Inflammatory macrophage treated with lipopolysaccharide for 4 hours (primary cell): ENCODE data around the gene GCNA.
"Not testable (repeated sequence)": the region's sequence is repeated elsewhere in the genome, so short reads cannot be mapped to it uniquely, and the experiment has no call there.

Source experiments
- DNase-seq: peaks from one replicate; pipeline ENCODE4 v3.0.0-alpha.2; 2020

GCNA gene

GRCh38 chrX:71563921-71564320 lies 14.3 kb upstream of the GCNA start:
- DNase-seq: no peak

- no peak for DNase-seq
Measured at GRCh38 chrX:71565474-71566041, 12.7 kb upstream of the GCNA start.

GRCh38 chrX:71571390-71571789 lies 6.8 kb upstream of the GCNA start:
- DNase-seq: not testable (repeated sequence)

GRCh38 chrX:71573590-71573989 lies 4.6 kb upstream of the GCNA start:
- DNase-seq: no peak

GRCh38 chrX:71577682-71578081 lies 555 bp upstream of the GCNA start:
- no peak for DNase-seq

GRCh38 chrX:71579136-71579989 lies 1.1 kb downstream of the GCNA start:
- no peak for DNase-seq

GRCh38 chrX:71579990-71580380 lies 1.7 kb downstream of the GCNA start:
- no peak for DNase-seq

- DNase-seq: no peak
Measured at GRCh38 chrX:71581210-71581609, 3.0 kb downstream of the GCNA start.

- no peak for DNase-seq
Measured at GRCh38 chrX:71586929-71587328, 8.7 kb downstream of the GCNA start.

- DNase-seq: not testable (repeated sequence)
Measured at GRCh38 chrX:71593210-71593609, 15.0 kb downstream of the GCNA start.

- no peak for DNase-seq
Measured at GRCh38 chrX:71599965-71600364, 21.7 kb downstream of the GCNA start.

GRCh38 chrX:71603618-71604017 lies 25.4 kb downstream of the GCNA start:
- DNase-seq: no peak

- DNase-seq: no peak
Measured at GRCh38 chrX:71604141-71604540, 25.9 kb downstream of the GCNA start.

GRCh38 chrX:71604796-71605568 lies 26.7 kb downstream of the GCNA start:
- no peak for DNase-seq

- no peak for DNase-seq
Measured at GRCh38 chrX:71606536-71607216, 28.4 kb downstream of the GCNA start.

GRCh38 chrX:71607488-71607887 lies 29.3 kb downstream of the GCNA start:
- no peak for DNase-seq

- no peak for DNase-seq
Measured at GRCh38 chrX:71609095-71609750, 31.0 kb downstream of the GCNA start.

GRCh38 chrX:71611736-71612135 lies 33.5 kb downstream of the GCNA start:
- not testable (repeated sequence) for DNase-seq

- no peak for DNase-seq
Measured at GRCh38 chrX:71612256-71612655, 34.0 kb downstream of the GCNA start.

- DNase-seq: no peak
Measured at GRCh38 chrX:71615056-71615455, 36.8 kb downstream of the GCNA start.

- no peak for DNase-seq
Measured at GRCh38 chrX:71615954-71616353, 37.7 kb downstream of the GCNA start.

- DNase-seq: no peak
Measured at GRCh38 chrX:71616672-71617529, 38.7 kb downstream of the GCNA start.
